OCI-LY7 (cell line): ENCODE results near the gene LRBA.

ENCODE experiments used
- EZH2phosphoT487 ChIP-seq: fragments of 200-600 bp; sonication (generic); IDR thresholded peaks from 2 replicates; pipeline ENCODE4 v1.6.1; 2018; ENCODE audit warnings: low read depth, borderline replicate concordance, mild to moderate bottlenecking, mixed run types, antibody characterized with exemption, low read length, moderate library complexity, mixed read lengths
- TF ChIP-seq, protein P1 (sequence below): fragments of 200-600 bp; sonication (generic); conservative IDR thresholded peaks from 2 replicates; pipeline ENCODE4 v1.5.1; 2014; ENCODE audit warnings: mild to moderate bottlenecking, antibody characterized with exemption, low read length, moderate library complexity, mixed read lengths

DNA sequence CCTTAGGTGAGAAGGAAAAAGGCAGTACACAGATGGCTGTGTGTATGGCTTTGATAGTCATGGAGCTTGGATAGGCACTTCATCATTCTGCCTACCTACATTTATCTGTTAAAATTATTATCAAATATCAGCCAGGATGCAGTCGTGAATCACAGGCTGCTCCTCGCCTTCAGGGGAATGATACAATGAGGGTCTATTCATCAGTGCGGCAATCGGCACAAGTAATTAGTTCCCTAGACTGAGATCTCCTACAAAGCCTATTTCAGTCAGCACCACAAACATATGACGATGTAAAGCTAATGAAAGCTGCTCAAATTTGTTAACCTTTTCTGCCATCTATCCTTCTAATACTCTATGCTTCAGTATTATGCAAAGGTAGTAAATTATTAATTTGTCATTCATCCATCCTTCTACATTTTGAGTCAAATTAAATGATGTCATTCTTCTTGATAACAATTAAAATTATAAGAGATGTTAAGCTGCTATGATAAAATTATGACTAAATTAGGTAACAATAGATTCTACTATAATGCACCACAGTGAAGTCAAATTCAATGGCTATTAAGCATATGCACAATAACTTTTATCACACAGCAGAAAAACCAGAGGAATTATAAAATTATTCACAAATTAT lies 414.2 kb downstream of the LRBA start:
- TF ChIP-seq, protein P1, sequence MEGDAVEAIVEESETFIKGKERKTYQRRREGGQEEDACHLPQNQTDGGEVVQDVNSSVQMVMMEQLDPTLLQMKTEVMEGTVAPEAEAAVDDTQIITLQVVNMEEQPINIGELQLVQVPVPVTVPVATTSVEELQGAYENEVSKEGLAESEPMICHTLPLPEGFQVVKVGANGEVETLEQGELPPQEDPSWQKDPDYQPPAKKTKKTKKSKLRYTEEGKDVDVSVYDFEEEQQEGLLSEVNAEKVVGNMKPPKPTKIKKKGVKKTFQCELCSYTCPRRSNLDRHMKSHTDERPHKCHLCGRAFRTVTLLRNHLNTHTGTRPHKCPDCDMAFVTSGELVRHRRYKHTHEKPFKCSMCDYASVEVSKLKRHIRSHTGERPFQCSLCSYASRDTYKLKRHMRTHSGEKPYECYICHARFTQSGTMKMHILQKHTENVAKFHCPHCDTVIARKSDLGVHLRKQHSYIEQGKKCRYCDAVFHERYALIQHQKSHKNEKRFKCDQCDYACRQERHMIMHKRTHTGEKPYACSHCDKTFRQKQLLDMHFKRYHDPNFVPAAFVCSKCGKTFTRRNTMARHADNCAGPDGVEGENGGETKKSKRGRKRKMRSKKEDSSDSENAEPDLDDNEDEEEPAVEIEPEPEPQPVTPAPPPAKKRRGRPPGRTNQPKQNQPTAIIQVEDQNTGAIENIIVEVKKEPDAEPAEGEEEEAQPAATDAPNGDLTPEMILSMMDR = no peak
- TF ChIP-seq EZH2phosphoT487 = no peak
